Forelimb muscle (tissue), 1 donor: ENCODE data around the gene ZNF618. TPM values are rescaled to one million over a fixed set of nuclear protein-coding genes. Genes with fewer than 3 reads are reported as not detected.

ENCODE experiments used
- DNase-seq: peaks from one replicate; pipeline ENCODE4 v3.0.0-alpha.2; 2013; ENCODE audit warnings: low read depth
- polyA plus RNA-seq: library from polyadenylated mRNA; unstranded; fragments of 120-200 nt; gene quantifications from one replicate; pipeline ENCODE4 v1.2.1, GENCODE V29; 2013; ENCODE audit not compliant: insufficient read length

ZNF618 gene
- polyA plus RNA-seq, 1 donor: 13.2 TPM

GRCh38 chr9:114059047-114059803, 183.1 kb downstream of the ZNF618 start:
- no peak for DNase-seq

GRCh38 chr9:114060070-114060469, 184.0 kb downstream of the ZNF618 start:
- no peak for DNase-seq

- DNase-seq: no peak
Observed at GRCh38 chr9:114060711-114061110, 184.6 kb downstream of the ZNF618 start.

GRCh38 chr9:114061292-114061691, 185.2 kb downstream of the ZNF618 start:
- DNase-seq: no peak

- no peak for DNase-seq
Observed at GRCh38 chr9:114061830-114062474, 185.8 kb downstream of the ZNF618 start.

- no peak for DNase-seq
Observed at GRCh38 chr9:114065304-114065703, 189.2 kb downstream of the ZNF618 start.

- no peak for DNase-seq
Observed at GRCh38 chr9:114069476-114070187, 193.5 kb downstream of the ZNF618 start.

- no peak for DNase-seq
Observed at GRCh38 chr9:114070188-114071103, 194.3 kb downstream of the ZNF618 start.

- no peak for DNase-seq
Observed at GRCh38 chr9:114071197-114071795, 195.2 kb downstream of the ZNF618 start.

GRCh38 chr9:114072184-114073140, 196.4 kb downstream of the ZNF618 start:
- no peak for DNase-seq

GRCh38 chr9:114075602-114076001, 199.5 kb downstream of the ZNF618 start:
- DNase-seq: no peak

GRCh38 chr9:114076237-114077161, 200.4 kb downstream of the ZNF618 start:
- no peak for DNase-seq

- DNase-seq: no peak
Observed at GRCh38 chr9:114077162-114077837, 201.2 kb downstream of the ZNF618 start.

GRCh38 chr9:114078021-114078780, 202.1 kb downstream of the ZNF618 start, which contains the start of gene AMBP:
Gene AMBP (minus strand): TSS chr9:114078300. CDS start chr9:114078209, 91 bp downstream.
- no peak for DNase-seq

GRCh38 chr9:114078781-114079156, 202.7 kb downstream of the ZNF618 start:
- no peak for DNase-seq

- no peak for DNase-seq
Observed at GRCh38 chr9:114080195-114080772, 204.2 kb downstream of the ZNF618 start.
